Suppressor macrophage treated with lipopolysaccharide for 1 hour (primary cell): ENCODE results near the gene GDI2.
A peak's percentile ranks its signal among the peaks of the same experiment; 100 is the strongest.
"Not testable (repeated sequence)": the region's sequence is repeated elsewhere in the genome, so short reads cannot be mapped to it uniquely, and the experiment has no call there.

Experiments used
- DNase-seq, 3 donors: peaks; one replicate each; pipeline ENCODE4 v3.0.0-alpha.2; 2020 to 2022

Gene GDI2

GRCh38 chr10:5777758-5778157 lies 35.5 kb downstream of the GDI2 start:
- DNase-seq = not testable (repeated sequence)

GRCh38 chr10:5776881-5777197 lies 36.4 kb downstream of the GDI2 start:
- peak; percentile 76 to 87 (median 82) for DNase-seq

- no peak for DNase-seq
These were observed 36.9 kb downstream of the GDI2 start for GRCh38 chr10:5776136-5776880.

- peak; percentile 43 to 74 (median 55) for DNase-seq
These were observed 37.5 kb downstream of the GDI2 start for GRCh38 chr10:5775685-5776084.

- DNase-seq = peak; percentile 63 to 70 (median 66)
These were observed 38.1 kb downstream of the GDI2 start for GRCh38 chr10:5774987-5775620.

- DNase-seq = no peak
These were observed 47.0 kb downstream of the GDI2 start for GRCh38 chr10:5766189-5766588.

- DNase-seq = no peak
These were observed 47.6 kb downstream of the GDI2 start for GRCh38 chr10:5765617-5766016.

GRCh38 chr10:5764422-5765297 lies 48.6 kb downstream of the GDI2 start:
- no peak for DNase-seq

GRCh38 chr10:5762531-5762930 lies 50.7 kb downstream of the GDI2 start:
- DNase-seq = no peak

- no peak for DNase-seq
These were observed 52.0 kb downstream of the GDI2 start for GRCh38 chr10:5761220-5761619.

- no peak for DNase-seq
These were observed 52.7 kb downstream of the GDI2 start for GRCh38 chr10:5760515-5760914.

- DNase-seq = no peak
These were observed 54.3 kb downstream of the GDI2 start for GRCh38 chr10:5758927-5759326.

GRCh38 chr10:5757766-5758517 lies 55.3 kb downstream of the GDI2 start:
- DNase-seq = no peak

GRCh38 chr10:5752301-5752871 lies 60.8 kb downstream of the GDI2 start:
- no peak for DNase-seq

- no peak for DNase-seq
These were observed 61.5 kb downstream of the GDI2 start for GRCh38 chr10:5751601-5752253.

- no peak for DNase-seq
These were observed 64.8 kb downstream of the GDI2 start for GRCh38 chr10:5748394-5748803.

GRCh38 chr10:5746197-5746596 lies 67.0 kb downstream of the GDI2 start:
- no peak for DNase-seq

GRCh38 chr10:5744849-5745248 lies 68.4 kb downstream of the GDI2 start:
- DNase-seq = no peak

GRCh38 chr10:5743736-5744135 lies 69.5 kb downstream of the GDI2 start:
- no peak for DNase-seq

- DNase-seq = no peak
These were observed 71.1 kb downstream of the GDI2 start for GRCh38 chr10:5742116-5742515.

- no peak for DNase-seq
These were observed 72.0 kb downstream of the GDI2 start for GRCh38 chr10:5741276-5741675.

- no peak for DNase-seq
These were observed 74.8 kb downstream of the GDI2 start for GRCh38 chr10:5738427-5738826.
